Measurements from ENCODE around the gene TMIGD1. TPM values are rescaled to one million over a fixed set of nuclear protein-coding genes. Genes with fewer than 3 reads are reported as not detected.

The TMIGD1 gene, protein sequence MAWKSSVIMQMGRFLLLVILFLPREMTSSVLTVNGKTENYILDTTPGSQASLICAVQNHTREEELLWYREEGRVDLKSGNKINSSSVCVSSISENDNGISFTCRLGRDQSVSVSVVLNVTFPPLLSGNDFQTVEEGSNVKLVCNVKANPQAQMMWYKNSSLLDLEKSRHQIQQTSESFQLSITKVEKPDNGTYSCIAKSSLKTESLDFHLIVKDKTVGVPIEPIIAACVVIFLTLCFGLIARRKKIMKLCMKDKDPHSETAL
- total RNA-seq = not detected
- polyA plus RNA-seq = not detected
- long read RNA-seq, donor 1 = 0 reads
- long read RNA-seq, donor 2 = 0 reads
- long read RNA-seq, donor 3 = 0 reads
- long read RNA-seq, donor 4 = 0 reads
- long read RNA-seq, donor 5 = 0 reads
- long read RNA-seq, donor 6, partial matches to known transcripts = 0 of 14 reads
- long read RNA-seq, donor 6, other reads (novel, unspliced or antisense) = 14 of 14 reads
- long read RNA-seq, donor 7 = 0 reads
- long read RNA-seq, donor 8 = 0 reads
- long read RNA-seq, donor 9 = 0 reads
- long read RNA-seq, donor 10 = 0 reads

DNA sequence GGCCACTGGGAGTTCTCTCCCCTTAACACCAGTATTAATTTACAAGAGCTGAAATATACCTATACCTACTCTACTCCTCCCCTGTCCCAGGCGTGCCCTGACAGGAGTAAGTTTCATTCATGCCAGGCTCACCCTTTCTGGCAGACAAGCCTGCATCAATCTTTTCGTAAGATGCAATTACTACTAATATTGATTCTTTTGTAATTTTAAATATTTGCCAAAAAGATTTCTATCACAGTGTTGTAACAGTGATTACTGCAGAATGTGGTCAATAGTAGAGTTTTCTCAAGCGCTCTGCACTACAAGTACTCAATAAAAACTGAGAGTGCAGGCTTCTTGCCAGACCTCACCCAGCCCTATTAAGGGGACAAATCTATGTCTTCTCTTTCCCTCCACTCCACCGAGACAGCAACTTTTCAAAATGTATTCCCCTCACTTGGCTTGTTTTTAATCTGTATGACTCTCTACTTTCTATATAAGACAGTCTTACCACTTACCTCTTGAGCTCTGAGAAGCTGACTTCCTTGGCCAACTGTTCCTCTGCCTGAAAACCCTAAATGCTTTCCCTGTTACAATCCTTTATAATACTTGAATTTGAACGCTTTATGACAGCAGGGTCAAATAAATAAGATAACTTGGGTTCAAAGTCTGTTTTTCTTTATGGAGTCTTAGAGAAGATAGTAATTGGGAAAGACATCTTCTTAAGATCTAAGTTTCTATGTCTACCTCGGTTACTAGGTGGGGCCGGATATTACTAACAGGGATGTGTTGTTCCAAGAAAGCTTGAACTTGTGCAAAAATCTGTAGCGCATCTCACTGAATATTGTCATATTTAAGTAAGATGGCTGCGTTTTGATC is at the start of gene TMIGD1:
TSS of gene TMIGD1 (minus strand) at position 555 of the 858 bp plus-strand sequence. CDS start 1,924 bp downstream, outside the sequence.
- Histone ChIP-seq H3K4me1 (ENCODE audit: control insufficient read depth in 2 of 2, insufficient read depth in 2 of 2, low read length in 2 of 2) (peaks cover 0 to 2% of the 10 kb centered on the region in 2 donors), H3K27ac (ENCODE audit: low read depth in 1 of 2, low read length in 1 of 2) (no peak within 1 kb of the TSS), H3K9me3 (ENCODE audit: control insufficient read depth in 2 of 2, insufficient read depth in 1 of 2, low read length in 1 of 2) (no peaks in the 10 kb centered on the region), H3K27me3 (ENCODE audit: control insufficient read depth in 2 of 2, insufficient read depth in 1 of 2, low read length in 1 of 2) (no peaks in the 10 kb centered on the region), H3K4me3 (ENCODE audit: low read length in 2 of 2) (no peak within 1 kb of the TSS), H3K36me3 (ENCODE audit: control insufficient read depth in 2 of 2, insufficient read depth in 2 of 2, low read length in 1 of 2) (no peaks in the 10 kb centered on the region)
- DNase-seq (ENCODE audit: low read depth in 6 of 9, low spot score in 9 of 9) = no peak
- 97% methylated on average over 9 of the region's 9 CpGs for WGBS

DNA sequence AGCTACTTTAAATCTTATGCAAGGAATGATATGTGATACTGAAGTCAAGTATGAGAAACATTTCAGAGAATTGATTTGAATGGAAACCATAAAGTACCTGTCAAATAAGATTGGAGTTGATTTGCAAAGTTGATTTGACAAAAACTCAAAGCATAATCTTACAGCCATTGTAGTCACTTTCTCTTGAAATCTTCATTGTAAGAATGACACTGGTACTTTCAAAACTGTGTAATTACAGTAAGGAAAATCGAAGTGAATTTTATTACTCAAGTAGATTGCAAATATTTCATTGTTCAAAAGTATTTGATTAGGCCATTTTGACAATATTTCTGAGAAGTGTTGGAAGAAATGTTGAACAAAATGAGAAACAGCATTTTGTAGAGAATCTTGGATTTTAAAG is 48.5 kb upstream of the TMIGD1 start:
- no peaks in the 10 kb centered on the region for H3K9me3 ChIP-seq (ENCODE audit: control insufficient read depth in 2 of 2, insufficient read depth in 1 of 2, low read length in 1 of 2)
- DNase-seq (ENCODE audit: low read depth in 6 of 9, low spot score in 9 of 9) = no peak
- H3K4me1 ChIP-seq (ENCODE audit: control insufficient read depth in 2 of 2, insufficient read depth in 2 of 2, low read length in 2 of 2) = peaks cover 12 to 23% of the 10 kb centered on the region in 2 donors
- H3K4me3 ChIP-seq (ENCODE audit: low read length in 2 of 2) = no peak overlapping the region
- peaks cover 2 to 10% of the 10 kb centered on the region in 2 donors for H3K27me3 ChIP-seq (ENCODE audit: control insufficient read depth in 2 of 2, insufficient read depth in 1 of 2, low read length in 1 of 2)
- 98% methylated on average over 1 of the region's 1 CpG for WGBS
- peaks cover 0 to 14% of the 10 kb centered on the region in 2 donors for H3K36me3 ChIP-seq (ENCODE audit: control insufficient read depth in 2 of 2, insufficient read depth in 2 of 2, low read length in 1 of 2)
- H3K27ac ChIP-seq (ENCODE audit: low read depth in 1 of 2, low read length in 1 of 2) = no peak overlapping the region

DNA sequence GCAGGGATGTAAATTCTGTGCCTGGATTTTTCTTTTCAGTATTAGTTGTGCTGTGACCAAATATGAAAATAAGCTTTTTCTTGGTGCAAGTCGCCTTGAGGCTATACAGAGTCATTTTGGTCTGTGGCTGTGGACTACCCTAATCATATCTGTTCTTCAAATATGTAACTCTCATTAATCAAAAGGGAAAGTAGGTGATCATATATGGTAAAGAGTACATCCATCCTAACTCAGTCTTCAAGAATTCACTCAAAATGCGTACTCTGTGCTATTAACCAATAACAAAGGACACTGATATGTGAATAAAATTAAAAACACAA is 47.4 kb upstream of the TMIGD1 start:
- Histone ChIP-seq H3K4me3 (ENCODE audit: low read length in 2 of 2) (no peak overlapping the region), H3K27ac (ENCODE audit: low read depth in 1 of 2, low read length in 1 of 2) (no peak overlapping the region)
- WGBS = 97% methylated on average over 2 of the region's 2 CpGs

DNA sequence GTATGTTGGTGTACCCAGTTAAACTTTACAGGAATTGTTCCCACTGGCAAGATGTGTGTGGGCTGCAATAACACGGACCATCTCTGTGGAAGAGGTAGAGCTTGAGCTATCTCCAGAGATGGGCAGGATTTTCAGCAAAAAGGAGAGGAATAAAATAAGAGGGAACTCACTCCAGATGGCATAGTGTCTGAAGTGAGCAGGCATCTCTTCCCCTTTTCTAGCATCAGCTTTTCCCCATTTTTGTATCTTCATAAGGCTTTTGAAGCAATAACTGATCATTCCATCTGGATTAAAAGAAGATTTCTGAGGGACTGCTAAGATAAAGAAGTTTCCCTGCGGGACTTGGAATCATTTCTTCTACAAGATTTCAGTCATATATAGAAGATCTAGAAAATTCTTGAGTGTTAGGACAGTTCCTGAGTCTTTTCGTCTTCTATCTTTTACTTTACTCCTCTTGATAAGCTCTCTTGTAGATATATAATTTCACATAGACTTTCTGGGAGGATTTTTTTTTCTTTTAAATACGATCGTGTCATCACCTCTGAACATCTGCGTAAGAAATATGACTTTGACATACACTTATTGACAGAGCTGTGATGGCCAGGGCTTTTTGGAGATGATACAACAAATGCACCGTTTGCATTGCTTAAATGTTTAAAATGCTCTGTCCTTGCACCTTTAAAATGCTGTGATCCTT is 46.9 kb upstream of the TMIGD1 start:
- no peak overlapping the region for H3K27ac ChIP-seq (ENCODE audit: low read depth in 1 of 2, low read length in 1 of 2)
- H3K9me3 ChIP-seq (ENCODE audit: control insufficient read depth in 2 of 2, insufficient read depth in 1 of 2, low read length in 1 of 2) = no peaks in the 10 kb centered on the region
- H3K4me3 ChIP-seq (ENCODE audit: low read length in 2 of 2) = peak overlapping the region in 1 of 2 donors; percentile 86
- no peak for DNase-seq (ENCODE audit: low read depth in 6 of 9, low spot score in 9 of 9)
- 91% methylated on average over 7 of the region's 7 CpGs for WGBS
- H3K36me3 ChIP-seq (ENCODE audit: control insufficient read depth in 2 of 2, insufficient read depth in 2 of 2, low read length in 1 of 2) = peaks cover 0 to 3% of the 10 kb centered on the region in 2 donors
- peaks cover 14 to 33% of the 10 kb centered on the region in 2 donors for H3K4me1 ChIP-seq (ENCODE audit: control insufficient read depth in 2 of 2, insufficient read depth in 2 of 2, low read length in 2 of 2)
- H3K27me3 ChIP-seq (ENCODE audit: control insufficient read depth in 2 of 2, insufficient read depth in 1 of 2, low read length in 1 of 2) = peaks cover 2 to 10% of the 10 kb centered on the region in 2 donors

More for the DNA sequence above, 47.4 kb upstream of the TMIGD1 start:
- Histone ChIP-seq H3K36me3 (ENCODE audit: control insufficient read depth in 2 of 2, insufficient read depth in 2 of 2, low read length in 1 of 2) (peaks cover 0 to 8% of the 10 kb centered on the region in 2 donors), H3K9me3 (ENCODE audit: control insufficient read depth in 2 of 2, insufficient read depth in 1 of 2, low read length in 1 of 2) (no peaks in the 10 kb centered on the region), H3K27me3 (ENCODE audit: control insufficient read depth in 2 of 2, insufficient read depth in 1 of 2, low read length in 1 of 2) (peaks cover 2 to 10% of the 10 kb centered on the region in 2 donors), H3K4me1 (ENCODE audit: control insufficient read depth in 2 of 2, insufficient read depth in 2 of 2, low read length in 2 of 2) (peaks cover 14 to 33% of the 10 kb centered on the region in 2 donors)
- no peak for DNase-seq (ENCODE audit: low read depth in 6 of 9, low spot score in 9 of 9)

DNA sequence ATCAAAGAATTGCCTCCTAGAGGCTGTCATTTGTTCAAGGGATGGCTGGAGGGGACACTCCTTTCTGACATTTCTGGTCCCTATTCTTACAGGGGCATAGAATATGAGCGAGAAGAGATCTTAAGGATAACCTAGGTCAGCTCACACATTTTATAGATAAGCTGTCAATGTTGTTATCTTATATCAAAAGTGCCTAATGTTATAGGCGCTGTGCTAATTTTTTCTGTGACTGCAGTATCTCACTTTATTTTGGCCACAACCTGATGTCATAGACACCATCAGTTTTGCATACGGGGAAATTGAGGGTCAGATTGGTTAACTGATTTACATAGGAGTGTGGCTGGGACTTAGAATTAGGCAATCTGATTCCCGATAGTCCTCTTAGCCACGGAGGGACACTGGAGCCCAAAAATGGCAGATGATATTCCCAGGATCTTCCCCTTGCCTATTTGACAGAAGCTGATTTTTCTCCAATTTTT is 46.1 kb upstream of the TMIGD1 start:
- Histone ChIP-seq H3K4me1 (ENCODE audit: control insufficient read depth in 2 of 2, insufficient read depth in 2 of 2, low read length in 2 of 2) (peaks cover 14 to 33% of the 10 kb centered on the region in 2 donors), H3K4me3 (ENCODE audit: low read length in 2 of 2) (peak overlapping the region; percentile 68 to 86), H3K36me3 (ENCODE audit: control insufficient read depth in 2 of 2, insufficient read depth in 2 of 2, low read length in 1 of 2) (no peaks in the 10 kb centered on the region), H3K27me3 (ENCODE audit: control insufficient read depth in 2 of 2, insufficient read depth in 1 of 2, low read length in 1 of 2) (peaks cover 2 to 10% of the 10 kb centered on the region in 2 donors), H3K27ac (ENCODE audit: low read depth in 1 of 2, low read length in 1 of 2) (no peak overlapping the region), H3K9me3 (ENCODE audit: control insufficient read depth in 2 of 2, insufficient read depth in 1 of 2, low read length in 1 of 2) (no peaks in the 10 kb centered on the region)
- no peak for DNase-seq (ENCODE audit: low read depth in 6 of 9, low spot score in 9 of 9)
- WGBS = 83% methylated on average over 5 of the region's 5 CpGs

DNA sequence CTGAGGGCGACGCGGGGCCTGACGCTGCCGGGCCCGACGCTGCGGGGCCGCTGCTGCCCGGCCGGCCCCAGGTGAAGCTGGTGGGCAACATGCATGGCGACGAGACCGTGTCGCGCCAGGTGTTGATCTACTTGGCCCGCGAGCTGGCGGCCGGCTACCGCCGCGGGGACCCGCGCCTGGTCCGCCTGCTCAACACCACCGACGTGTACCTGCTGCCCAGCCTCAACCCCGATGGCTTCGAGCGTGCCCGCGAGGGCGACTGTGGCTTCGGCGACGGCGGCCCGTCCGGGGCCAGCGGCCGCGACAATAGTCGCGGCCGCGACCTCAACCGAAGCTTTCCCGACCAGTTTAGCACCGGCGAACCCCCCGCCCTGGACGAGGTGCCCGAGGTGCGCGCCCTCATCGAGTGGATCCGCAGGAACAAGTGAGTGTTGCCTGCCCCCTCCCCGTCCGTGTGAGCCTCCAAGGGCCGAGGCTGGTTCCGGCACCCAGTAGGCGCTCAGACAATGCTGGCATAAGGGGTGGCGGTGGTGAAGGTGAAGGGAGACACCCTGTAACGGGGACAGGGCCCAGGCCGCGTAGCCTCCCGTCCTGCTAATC is 45.5 kb upstream of the TMIGD1 start:
- Histone ChIP-seq H3K4me3 (ENCODE audit: low read length in 2 of 2) (peak overlapping the region; percentile 68 to 86), H3K36me3 (ENCODE audit: control insufficient read depth in 2 of 2, insufficient read depth in 2 of 2, low read length in 1 of 2) (no peaks in the 10 kb centered on the region), H3K4me1 (ENCODE audit: control insufficient read depth in 2 of 2, insufficient read depth in 2 of 2, low read length in 2 of 2) (peaks cover 14 to 33% of the 10 kb centered on the region in 2 donors), H3K9me3 (ENCODE audit: control insufficient read depth in 2 of 2, insufficient read depth in 1 of 2, low read length in 1 of 2) (no peaks in the 10 kb centered on the region), H3K27ac (ENCODE audit: low read depth in 1 of 2, low read length in 1 of 2) (no peak overlapping the region), H3K27me3 (ENCODE audit: control insufficient read depth in 2 of 2, insufficient read depth in 1 of 2, low read length in 1 of 2) (peaks cover 2 to 10% of the 10 kb centered on the region in 2 donors)
- DNase-seq (ENCODE audit: low read depth in 6 of 9, low spot score in 9 of 9) = peak in 3 of 9 donors; percentile 11 to 32 (median 14)
- 3% methylated on average over 68 of the region's 68 CpGs for WGBS

DNA sequence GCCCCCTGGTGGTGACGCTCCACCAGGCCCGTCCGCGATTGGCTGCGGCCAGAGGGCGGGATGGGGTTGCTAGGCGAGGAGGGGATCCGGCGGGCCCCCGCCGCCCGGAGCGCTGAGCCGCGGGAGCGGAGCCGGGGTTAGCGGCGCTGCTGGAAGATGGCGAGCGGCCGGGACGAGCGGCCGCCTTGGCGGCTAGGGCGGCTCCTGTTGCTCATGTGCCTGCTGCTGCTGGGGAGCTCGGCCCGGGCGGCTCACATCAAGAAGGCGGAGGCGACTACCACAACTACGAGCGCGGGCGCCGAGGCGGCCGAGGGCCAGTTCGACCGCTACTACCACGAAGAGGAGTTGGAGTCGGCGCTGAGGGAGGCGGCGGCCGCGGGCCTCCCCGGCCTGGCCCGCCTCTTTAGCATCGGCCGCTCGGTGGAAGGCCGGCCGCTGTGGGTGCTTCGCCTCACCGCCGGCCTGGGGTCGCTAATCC is 45.0 kb upstream of the TMIGD1 start, which contains the start of gene CPD:
TSS of gene CPD (plus strand) at position 103 of the 478 bp plus-strand sequence. CDS start at position 157, 54 bp downstream.
- Histone ChIP-seq H3K9me3 (ENCODE audit: control insufficient read depth in 2 of 2, insufficient read depth in 1 of 2, low read length in 1 of 2) (no peaks in the 10 kb centered on the region), H3K4me1 (ENCODE audit: control insufficient read depth in 2 of 2, insufficient read depth in 2 of 2, low read length in 2 of 2) (peaks cover 14 to 33% of the 10 kb centered on the region in 2 donors), H3K4me3 (ENCODE audit: low read length in 2 of 2) (peak within 1 kb of the TSS; percentile 68 to 86), H3K27me3 (ENCODE audit: control insufficient read depth in 2 of 2, insufficient read depth in 1 of 2, low read length in 1 of 2) (peaks cover 2 to 12% of the 10 kb centered on the region in 2 donors), H3K27ac (ENCODE audit: low read depth in 1 of 2, low read length in 1 of 2) (peak within 1 kb of the TSS; percentile 81 to 93), H3K36me3 (ENCODE audit: control insufficient read depth in 2 of 2, insufficient read depth in 2 of 2, low read length in 1 of 2) (no peaks in the 10 kb centered on the region)
- under 1% methylated on average over 59 of the region's 59 CpGs for WGBS
- DNase-seq (ENCODE audit: low read depth in 6 of 9, low spot score in 9 of 9) = peak in 8 of 9 donors; percentile 88 to 97 (median 93)

DNA sequence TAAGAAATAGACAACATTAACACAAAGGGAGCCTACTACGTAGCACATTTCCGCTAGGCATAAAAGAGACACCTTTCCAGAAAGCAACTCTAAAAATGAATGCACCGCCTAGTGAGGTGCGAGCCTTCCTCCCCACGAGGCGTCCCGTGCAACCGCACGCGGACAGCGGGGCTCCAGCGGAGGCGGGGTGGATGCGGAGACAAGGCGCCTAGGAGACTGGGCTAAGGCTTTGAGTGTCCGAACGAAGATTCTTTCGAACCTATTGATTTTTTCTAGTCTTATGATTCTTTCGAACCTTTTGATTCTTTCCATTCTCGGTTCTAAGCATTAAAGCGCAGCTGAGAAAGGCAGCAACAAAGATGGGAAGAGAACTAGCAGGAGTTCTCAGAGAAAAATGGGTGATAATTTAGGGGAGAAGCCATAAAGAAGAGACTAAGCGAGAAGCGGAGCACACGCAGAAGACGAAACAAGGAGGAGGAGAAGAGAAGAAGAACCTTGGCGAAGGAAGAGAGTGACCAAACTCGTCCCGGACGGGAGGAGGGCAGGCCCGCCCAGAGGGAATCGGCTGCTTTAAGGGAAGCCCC is 44.5 kb upstream of the TMIGD1 start:
- H3K4me1 ChIP-seq (ENCODE audit: control insufficient read depth in 2 of 2, insufficient read depth in 2 of 2, low read length in 2 of 2) = peaks cover 14 to 33% of the 10 kb centered on the region in 2 donors
- no peaks in the 10 kb centered on the region for H3K36me3 ChIP-seq (ENCODE audit: control insufficient read depth in 2 of 2, insufficient read depth in 2 of 2, low read length in 1 of 2)
- WGBS = 2% methylated on average over 31 of the region's 31 CpGs
- peak overlapping the region; percentile 68 to 86 for H3K4me3 ChIP-seq (ENCODE audit: low read length in 2 of 2)
- peaks cover 2 to 14% of the 10 kb centered on the region in 2 donors for H3K27me3 ChIP-seq (ENCODE audit: control insufficient read depth in 2 of 2, insufficient read depth in 1 of 2, low read length in 1 of 2)
- peak overlapping the region; percentile 81 to 93 for H3K27ac ChIP-seq (ENCODE audit: low read depth in 1 of 2, low read length in 1 of 2)
- no peaks in the 10 kb centered on the region for H3K9me3 ChIP-seq (ENCODE audit: control insufficient read depth in 2 of 2, insufficient read depth in 1 of 2, low read length in 1 of 2)
- DNase-seq (ENCODE audit: low read depth in 6 of 9, low spot score in 9 of 9) = peak in 7 of 9 donors; percentile 37 to 85 (median 59)

All from thymus (tissue), 14 donors.